A673 (cell line): Measurements from ENCODE around the gene TSHZ2. TPM values are rescaled to one million over a fixed set of nuclear protein-coding genes. Genes with fewer than 3 reads are reported as not detected.
A peak's percentile ranks its signal among the peaks of the same experiment; 100 is the strongest.
"Not testable (repeated sequence)": the region's sequence is repeated elsewhere in the genome, so short reads cannot be mapped to it uniquely, and the experiment has no call there.

Source experiments
- BruUV-seq: library from RNA; stranded (reverse); fragments of 400-500 nt; replicated peaks from 2 replicates; lab custom pipeline; 2021; lab: Mats Ljungman, UMichigan
- CTCF ChIA-PET: fragments of 300-600 bp; sonication (Branson Sonifier 250); formaldehyde crosslinking; loops from one replicate; lab custom pipeline; 2022; ENCODE audit warnings: antibody characterized with exemption; lab: Charles Lee
- POLR2A ChIA-PET: fragments of 300-600 bp; sonication (Branson Sonifier 250); formaldehyde crosslinking; loops from one replicate; lab custom pipeline; 2022; ENCODE audit warnings: antibody characterized with exemption; ENCODE audit not compliant: low non-redundant PET; lab: Charles Lee
- DNase-seq: peaks from one replicate; pipeline ENCODE4 v3.0.0-alpha.2; 2015; ENCODE audit warnings: low spot score
- H3K27ac ChIP-seq: fragments of 200-600 bp; sonication (generic); 2 replicates; pipeline ENCODE4 v1.5.1; 2016; ENCODE audit warnings: mixed run types, low read depth, mild to moderate bottlenecking, mixed read lengths, antibody characterized with exemption, low read length; ENCODE audit not compliant: poor library complexity, severe bottlenecking
- H3K27me3 ChIP-seq: fragments of 200-600 bp; sonication (generic); replicated peaks from 2 replicates; pipeline ENCODE4 v1.6.1; 2017; ENCODE audit warnings: mixed run types, low read depth, mild to moderate bottlenecking, mixed read lengths, antibody characterized with exemption, low read length; ENCODE audit not compliant: insufficient read depth, poor library complexity
- H3K36me3 ChIP-seq: fragments of 200-600 bp; sonication (generic); 2 replicates; pipeline ENCODE4 v1.6.1; 2016; ENCODE audit warnings: mixed run types, mild to moderate bottlenecking, mixed read lengths, antibody characterized with exemption, low read length; ENCODE audit not compliant: insufficient read depth, poor library complexity, severe bottlenecking
- H3K4me1 ChIP-seq: fragments of 200-600 bp; sonication (generic); 2 replicates; pipeline ENCODE4 v1.6.1; 2017; ENCODE audit warnings: mixed run types, mild to moderate bottlenecking, mixed read lengths, antibody characterized with exemption, low read length; ENCODE audit not compliant: insufficient read depth, poor library complexity, severe bottlenecking
- H3K4me3 ChIP-seq: fragments of 200-600 bp; sonication (generic); 2 replicates; pipeline ENCODE4 v1.5.1; 2016; ENCODE audit warnings: low read depth, mixed run types, mild to moderate bottlenecking, mixed read lengths, low read length; ENCODE audit not compliant: poor library complexity, severe bottlenecking
- H3K9me3 ChIP-seq: fragments of 200-600 bp; sonication (generic); 2 replicates; pipeline ENCODE4 v1.6.1; 2016; ENCODE audit warnings: mixed run types, low read depth, mild to moderate bottlenecking, mixed read lengths, antibody characterized with exemption, low read length; ENCODE audit not compliant: poor library complexity, severe bottlenecking
- EZH2 ChIP-seq: fragments of 200-600 bp; sonication (generic); IDR thresholded peaks from 2 replicates; pipeline ENCODE4 v1.6.1; 2017; ENCODE audit warnings: borderline replicate concordance, low read depth, mild to moderate bottlenecking, mixed read lengths, antibody characterized with exemption, low read length; ENCODE audit not compliant: poor library complexity, severe bottlenecking
- intact Hi-C: fragments of 100-400 bp; cut with micrococcal nuclease; formaldehyde crosslinking; loops from one replicate; pipeline ENCODE4 v1.10.0; 2022; ENCODE audit not compliant: unreplicated experiment
- total RNA-seq: library from RNA; stranded (reverse); gene quantifications from 2 replicates; pipeline ENCODE4 v1.2.3, GENCODE V29; 2021
- TF ChIP-seq, protein P1 (sequence below): fragments of 300-800, 200-600 bp; sonication (generic); conservative IDR thresholded peaks from 2 replicates; pipeline ENCODE4 v1.5.1; 2017; ENCODE audit warnings: low read depth, mild to moderate bottlenecking, antibody characterized with exemption, low read length, moderate library complexity, mixed read lengths

Gene TSHZ2
- total RNA-seq, 1 experiment from 2014 or later: 4.1 TPM

DNA sequence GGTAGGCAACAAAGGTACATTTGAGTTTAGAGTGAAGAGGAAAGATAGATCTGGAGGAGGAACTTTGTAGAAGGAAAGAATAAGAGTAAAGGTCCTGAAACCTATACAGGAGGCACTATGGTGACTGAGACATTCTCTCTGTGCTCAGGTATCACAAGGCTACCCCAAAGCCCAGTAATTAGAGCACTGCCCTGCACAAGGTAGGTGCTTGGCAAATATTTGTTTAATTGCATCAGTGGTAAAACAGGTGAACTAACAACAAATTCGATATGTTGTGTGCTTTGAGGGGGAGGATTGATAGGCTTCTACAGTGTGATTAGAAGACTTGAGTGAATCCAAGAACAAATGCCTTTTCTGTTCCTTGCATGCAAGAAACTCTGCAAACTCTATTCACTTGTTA, 6.8 kb upstream of the TSHZ2 start:
- ChIA-PET CTCF (no interaction called here), POLR2A (no interaction called here)
- TF ChIP-seq, protein P1, sequence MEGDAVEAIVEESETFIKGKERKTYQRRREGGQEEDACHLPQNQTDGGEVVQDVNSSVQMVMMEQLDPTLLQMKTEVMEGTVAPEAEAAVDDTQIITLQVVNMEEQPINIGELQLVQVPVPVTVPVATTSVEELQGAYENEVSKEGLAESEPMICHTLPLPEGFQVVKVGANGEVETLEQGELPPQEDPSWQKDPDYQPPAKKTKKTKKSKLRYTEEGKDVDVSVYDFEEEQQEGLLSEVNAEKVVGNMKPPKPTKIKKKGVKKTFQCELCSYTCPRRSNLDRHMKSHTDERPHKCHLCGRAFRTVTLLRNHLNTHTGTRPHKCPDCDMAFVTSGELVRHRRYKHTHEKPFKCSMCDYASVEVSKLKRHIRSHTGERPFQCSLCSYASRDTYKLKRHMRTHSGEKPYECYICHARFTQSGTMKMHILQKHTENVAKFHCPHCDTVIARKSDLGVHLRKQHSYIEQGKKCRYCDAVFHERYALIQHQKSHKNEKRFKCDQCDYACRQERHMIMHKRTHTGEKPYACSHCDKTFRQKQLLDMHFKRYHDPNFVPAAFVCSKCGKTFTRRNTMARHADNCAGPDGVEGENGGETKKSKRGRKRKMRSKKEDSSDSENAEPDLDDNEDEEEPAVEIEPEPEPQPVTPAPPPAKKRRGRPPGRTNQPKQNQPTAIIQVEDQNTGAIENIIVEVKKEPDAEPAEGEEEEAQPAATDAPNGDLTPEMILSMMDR: no peak
- no peak for TF ChIP-seq EZH2
- no TSS peak for BruUV-seq
- intact Hi-C loops: no loop called here
- no peaks in the 10 kb centered on the region for H3K36me3 ChIP-seq
- DNase-seq: no peak
- no peaks in the 10 kb centered on the region for H3K9me3 ChIP-seq
- H3K27me3 ChIP-seq: no peaks in the 10 kb centered on the region
- no peak overlapping the region for H3K4me3 ChIP-seq
- no peak overlapping the region for H3K27ac ChIP-seq
- peaks cover 13% of the 10 kb centered on the region for H3K4me1 ChIP-seq

DNA sequence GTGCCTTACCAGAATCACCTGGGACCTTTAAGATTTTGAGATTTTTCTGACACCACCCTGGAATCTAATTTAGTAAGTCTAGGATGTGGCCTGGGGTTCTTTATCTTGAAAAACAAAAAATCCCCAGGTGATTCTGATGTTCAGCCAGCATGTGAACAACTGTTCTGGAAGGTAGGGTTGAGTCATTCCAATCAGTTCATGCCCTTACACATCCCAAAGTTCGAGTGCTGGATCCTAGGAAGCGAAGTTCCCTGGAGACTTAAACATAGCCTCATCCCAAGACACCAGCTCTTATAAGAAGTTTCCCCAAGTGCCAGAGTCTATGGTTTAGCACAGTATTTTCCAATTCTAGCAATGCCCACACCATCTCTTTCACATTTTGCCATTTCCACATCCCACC, 6.3 kb upstream of the TSHZ2 start:
- POLR2A ChIA-PET: no interaction called here
- Histone ChIP-seq H3K4me3 (no peak overlapping the region), H3K27ac (no peak overlapping the region), H3K9me3 (no peaks in the 10 kb centered on the region), H3K4me1 (peaks cover 13% of the 10 kb centered on the region), H3K27me3 (no peaks in the 10 kb centered on the region), H3K36me3 (no peaks in the 10 kb centered on the region)
- BruUV-seq: no TSS peak
- CTCF ChIA-PET: no interaction called here
- intact Hi-C loops: no loop called here
- no peak for DNase-seq
- TF ChIP-seq, protein P1: no peak
- no peak for TF ChIP-seq EZH2

DNA sequence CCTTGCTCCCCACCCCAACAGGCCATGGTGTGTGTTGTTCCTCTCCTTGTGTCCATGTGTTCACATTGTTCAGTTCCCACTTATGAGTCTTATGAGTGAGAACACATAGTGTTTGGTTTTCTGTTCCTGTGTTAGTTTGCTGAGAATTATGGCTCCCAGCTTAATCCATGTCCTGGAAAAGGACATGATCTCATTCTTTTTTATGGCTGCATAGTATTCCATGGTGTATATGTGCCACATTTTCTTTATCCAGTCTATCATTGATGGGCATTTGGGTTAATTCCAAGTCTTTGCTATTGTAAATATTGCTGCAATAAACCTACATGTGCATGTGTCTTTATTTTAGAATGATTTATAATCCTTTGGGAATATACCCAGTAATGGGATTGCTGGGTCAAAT, 5.6 kb upstream of the TSHZ2 start:
- intact Hi-C loops, H3K27me3 ChIP-seq, H3K4me3 ChIP-seq, H3K27ac ChIP-seq, POLR2A ChIA-PET, CTCF ChIA-PET, H3K9me3 ChIP-seq, H3K36me3 ChIP-seq, BruUV-seq, DNase-seq: not testable (repeated sequence)
- peaks cover 13% of the 10 kb centered on the region for H3K4me1 ChIP-seq

- ChIA-PET POLR2A (no interaction called here), CTCF (interaction anchor here (0.6 kb wide), 1 partner anchor 956 kb away, joined by 5 read pairs; no protein-coding TSS in a partner anchor)
- Histone ChIP-seq H3K36me3 (no peaks in the 10 kb centered on the region), H3K9me3 (no peaks in the 10 kb centered on the region), H3K27ac (no peak overlapping the region), H3K27me3 (no peaks in the 10 kb centered on the region), H3K4me1 (peaks cover 12% of the 10 kb centered on the region), H3K4me3 (peak overlapping the region; percentile 63)
- DNase-seq: no peak
- BruUV-seq: no TSS peak
- intact Hi-C loops: loop anchor here (5.0 kb wide), 1 partner anchor 176 kb away; no protein-coding TSS in a partner anchor
- TF ChIP-seq, protein P1: no peak
- TF ChIP-seq EZH2: no peak
Observed at GRCh38 chr20:52971498-52972189, 514 bp upstream of the TSHZ2 start.
